ENCODE results near the gene KCNK3.

DNA sequence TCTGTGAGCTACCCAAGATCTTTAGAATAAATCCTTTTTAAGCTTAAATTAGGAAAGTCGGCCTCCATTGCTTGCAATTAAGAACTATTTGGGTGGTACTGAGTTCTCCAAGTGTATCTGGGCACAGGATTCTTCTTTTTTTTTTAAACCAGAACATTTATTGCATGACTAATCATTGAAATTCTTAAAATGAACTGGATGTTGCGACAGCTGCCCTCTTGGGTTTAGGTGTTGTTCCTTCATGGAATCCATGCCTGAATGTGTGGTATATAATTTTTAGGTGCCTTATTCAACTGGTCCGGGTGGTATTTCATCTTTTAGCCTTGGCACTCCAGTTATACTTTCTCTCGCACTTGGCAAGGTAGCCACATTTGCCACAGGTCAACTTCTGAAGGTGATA lies 14.5 kb upstream of the KCNK3 start:
- TF ChIP-seq, protein P1, sequence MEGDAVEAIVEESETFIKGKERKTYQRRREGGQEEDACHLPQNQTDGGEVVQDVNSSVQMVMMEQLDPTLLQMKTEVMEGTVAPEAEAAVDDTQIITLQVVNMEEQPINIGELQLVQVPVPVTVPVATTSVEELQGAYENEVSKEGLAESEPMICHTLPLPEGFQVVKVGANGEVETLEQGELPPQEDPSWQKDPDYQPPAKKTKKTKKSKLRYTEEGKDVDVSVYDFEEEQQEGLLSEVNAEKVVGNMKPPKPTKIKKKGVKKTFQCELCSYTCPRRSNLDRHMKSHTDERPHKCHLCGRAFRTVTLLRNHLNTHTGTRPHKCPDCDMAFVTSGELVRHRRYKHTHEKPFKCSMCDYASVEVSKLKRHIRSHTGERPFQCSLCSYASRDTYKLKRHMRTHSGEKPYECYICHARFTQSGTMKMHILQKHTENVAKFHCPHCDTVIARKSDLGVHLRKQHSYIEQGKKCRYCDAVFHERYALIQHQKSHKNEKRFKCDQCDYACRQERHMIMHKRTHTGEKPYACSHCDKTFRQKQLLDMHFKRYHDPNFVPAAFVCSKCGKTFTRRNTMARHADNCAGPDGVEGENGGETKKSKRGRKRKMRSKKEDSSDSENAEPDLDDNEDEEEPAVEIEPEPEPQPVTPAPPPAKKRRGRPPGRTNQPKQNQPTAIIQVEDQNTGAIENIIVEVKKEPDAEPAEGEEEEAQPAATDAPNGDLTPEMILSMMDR (IDR thresholded peaks at IDR 0.05), result no peak
- no peak for TF ChIP-seq POLR2AphosphoS5 (IDR thresholded peaks at IDR 0.05; ENCODE audit: low read depth, low read length)
- TF ChIP-seq TCF7L2 (IDR thresholded peaks at IDR 0.05; ENCODE audit: low read depth, low read length), result no peak
